ENCODE data around the gene MPZ. TPM values are rescaled to one million over a fixed set of nuclear protein-coding genes. Genes with fewer than 3 reads are reported as not detected.

Gene MPZ
- 4.1 TPM for total RNA-seq
- 3.0 TPM for polyA plus RNA-seq (ENCODE audit: insufficient read depth, low read depth, low replicate concordance)
- long read RNA-seq, donor 1, result 0 reads
- long read RNA-seq, donor 2, result 0 reads
- long read RNA-seq, donor 3, partial matches to known transcripts, result 226 of 231 reads
- long read RNA-seq, donor 3, other reads (novel, unspliced or antisense), result 5 of 231 reads
- long read RNA-seq, donor 4, partial matches to known transcripts, result 0 of 1 reads
- long read RNA-seq, donor 4, other reads (novel, unspliced or antisense), result 0 of 1 reads
- long read RNA-seq, donor 5, result 0 reads
- long read RNA-seq, donor 6, result 0 reads
- long read RNA-seq, donor 7, partial matches to known transcripts, result 0 of 2 reads
- long read RNA-seq, donor 7, other reads (novel, unspliced or antisense), result 2 of 2 reads
- long read RNA-seq, donor 8, partial matches to known transcripts, result 0 of 3 reads
- long read RNA-seq, donor 8, other reads (novel, unspliced or antisense), result 0 of 3 reads
- long read RNA-seq, donor 9, partial matches to known transcripts, result 0 of 1 reads
- long read RNA-seq, donor 9, other reads (novel, unspliced or antisense), result 0 of 1 reads
- long read RNA-seq, donor 10, partial matches to known transcripts, result 0 of 1 reads
- long read RNA-seq, donor 10, other reads (novel, unspliced or antisense), result 0 of 1 reads

DNA sequence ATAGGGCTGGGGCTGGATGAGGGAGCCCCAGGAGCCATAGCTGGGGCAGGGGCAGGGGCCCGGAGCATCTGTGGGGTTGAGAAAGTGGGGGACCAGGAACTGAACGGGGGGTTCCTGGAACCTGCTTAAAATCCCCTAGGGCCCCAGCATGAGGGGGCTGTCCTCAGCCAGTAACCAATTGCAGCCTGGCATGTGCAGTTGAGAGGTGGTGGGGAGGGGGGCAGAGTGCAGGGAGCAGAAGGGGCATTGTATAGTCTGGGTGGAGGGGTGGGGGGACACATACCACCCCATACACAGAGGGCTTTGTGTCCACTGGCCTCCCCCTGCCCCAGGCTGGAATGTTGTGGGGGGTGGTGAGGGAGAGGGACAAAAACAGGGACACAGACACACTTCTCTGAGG lies at the start of gene MPZ:
Gene MPZ, minus strand, starts transcription at position 101 of the 400 bp plus-strand sequence. Its CDS starts 63 bp downstream, at position 38.
- no peak for DNase-seq
- Histone ChIP-seq H3K9me3 (ENCODE audit: control insufficient read depth in 2 of 3, insufficient read depth in 1 of 3, low read length in 3 of 3) (no peaks in the 10 kb centered on the region), H3K4me1 (ENCODE audit: control insufficient read depth in 2 of 3, insufficient read depth in 2 of 3, low read depth in 1 of 3, low read length in 3 of 3) (peaks cover 0 to 8% (median under 1%) of the 10 kb centered on the region in 3 donors), H3K4me3 (ENCODE audit: low read length in 3 of 3) (no peak within 1 kb of the TSS), H3K36me3 (ENCODE audit: control insufficient read depth in 2 of 3, insufficient read depth in 3 of 3, low read length in 3 of 3) (no peaks in the 10 kb centered on the region), H3K9ac (ENCODE audit: low read length in 3 of 3) (no peak within 1 kb of the TSS), H3K27me3 (ENCODE audit: control insufficient read depth, insufficient read depth, low read length) (no peaks in the 10 kb centered on the region), H3K27ac (ENCODE audit: low read depth in 2 of 2, low read length in 2 of 2) (no peak within 1 kb of the TSS)
- intact Hi-C loops (cut with DNase I), result no loop called here
- no peak for FAIRE-seq
- TF ChIP-seq, protein P1, sequence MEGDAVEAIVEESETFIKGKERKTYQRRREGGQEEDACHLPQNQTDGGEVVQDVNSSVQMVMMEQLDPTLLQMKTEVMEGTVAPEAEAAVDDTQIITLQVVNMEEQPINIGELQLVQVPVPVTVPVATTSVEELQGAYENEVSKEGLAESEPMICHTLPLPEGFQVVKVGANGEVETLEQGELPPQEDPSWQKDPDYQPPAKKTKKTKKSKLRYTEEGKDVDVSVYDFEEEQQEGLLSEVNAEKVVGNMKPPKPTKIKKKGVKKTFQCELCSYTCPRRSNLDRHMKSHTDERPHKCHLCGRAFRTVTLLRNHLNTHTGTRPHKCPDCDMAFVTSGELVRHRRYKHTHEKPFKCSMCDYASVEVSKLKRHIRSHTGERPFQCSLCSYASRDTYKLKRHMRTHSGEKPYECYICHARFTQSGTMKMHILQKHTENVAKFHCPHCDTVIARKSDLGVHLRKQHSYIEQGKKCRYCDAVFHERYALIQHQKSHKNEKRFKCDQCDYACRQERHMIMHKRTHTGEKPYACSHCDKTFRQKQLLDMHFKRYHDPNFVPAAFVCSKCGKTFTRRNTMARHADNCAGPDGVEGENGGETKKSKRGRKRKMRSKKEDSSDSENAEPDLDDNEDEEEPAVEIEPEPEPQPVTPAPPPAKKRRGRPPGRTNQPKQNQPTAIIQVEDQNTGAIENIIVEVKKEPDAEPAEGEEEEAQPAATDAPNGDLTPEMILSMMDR (IDR thresholded peaks at IDR 0.05; ENCODE audit: borderline replicate concordance, extremely low read depth, insufficient read depth), result no peak

DNA sequence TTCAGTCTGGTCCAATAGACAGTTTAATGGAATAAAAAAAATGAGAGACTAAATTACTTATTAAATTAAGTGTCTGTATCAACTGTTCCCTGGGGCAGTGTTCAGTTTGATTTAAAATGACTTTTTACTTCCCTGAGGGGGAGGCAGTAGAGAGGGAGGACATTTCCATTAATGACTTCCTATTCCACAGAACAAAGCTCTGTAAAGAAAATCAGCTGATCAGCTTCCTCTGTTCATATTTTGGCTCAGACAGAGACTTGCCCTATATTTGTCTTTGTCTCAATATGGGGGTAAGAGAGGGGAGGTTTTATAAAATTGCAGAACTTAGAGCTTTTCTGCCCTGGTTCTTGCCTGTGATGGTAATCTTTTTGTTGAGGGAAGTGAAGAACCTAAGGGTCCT lies 49.5 kb upstream of the MPZ start:
- TF ChIP-seq, protein P1 (IDR thresholded peaks at IDR 0.05; ENCODE audit: borderline replicate concordance, extremely low read depth, insufficient read depth), result no peak
- Histone ChIP-seq H3K27ac (ENCODE audit: low read depth in 2 of 2, low read length in 2 of 2) (no peak overlapping the region), H3K9me3 (ENCODE audit: control insufficient read depth in 2 of 3, insufficient read depth in 1 of 3, low read length in 3 of 3) (no peaks in the 10 kb centered on the region), H3K9ac (ENCODE audit: low read length in 3 of 3) (no peak overlapping the region), H3K36me3 (ENCODE audit: control insufficient read depth in 2 of 3, insufficient read depth in 3 of 3, low read length in 3 of 3) (peaks cover 0 to 13% (median 2%) of the 10 kb centered on the region in 3 donors), H3K4me1 (ENCODE audit: control insufficient read depth in 2 of 3, insufficient read depth in 2 of 3, low read depth in 1 of 3, low read length in 3 of 3) (no peaks in the 10 kb centered on the region), H3K4me3 (ENCODE audit: low read length in 3 of 3) (no peak overlapping the region), H3K27me3 (ENCODE audit: control insufficient read depth, insufficient read depth, low read length) (no peaks in the 10 kb centered on the region)
- peak in 2 of 5 donors; percentile 41 to 83 for DNase-seq
- FAIRE-seq, result no peak
- intact Hi-C loops (cut with DNase I), result no loop called here

DNA sequence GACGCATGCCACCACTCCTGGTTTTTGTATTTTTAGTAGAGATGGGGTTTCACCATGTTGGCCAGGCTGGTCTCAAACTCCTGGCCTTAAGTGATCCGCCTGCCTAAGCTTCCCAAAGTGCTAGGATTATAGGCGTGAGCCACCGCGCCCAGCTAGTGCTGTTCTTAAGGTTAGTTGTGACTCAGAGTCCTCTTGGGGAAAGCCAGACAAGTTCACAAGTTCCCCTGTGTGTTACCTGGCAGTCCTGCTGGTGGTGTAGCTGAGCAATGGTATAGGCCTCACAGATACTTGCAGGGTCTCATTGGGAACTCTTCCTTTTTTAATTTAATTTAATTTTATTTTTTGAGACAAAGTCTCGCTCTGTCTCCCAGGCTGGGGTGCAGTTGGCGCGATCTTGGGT lies 47.3 kb upstream of the MPZ start:
- FAIRE-seq, result no peak
- Histone ChIP-seq H3K9me3 (ENCODE audit: control insufficient read depth in 2 of 3, insufficient read depth in 1 of 3, low read length in 3 of 3) (no peaks in the 10 kb centered on the region), H3K9ac (ENCODE audit: low read length in 3 of 3) (no peak overlapping the region), H3K36me3 (ENCODE audit: control insufficient read depth in 2 of 3, insufficient read depth in 3 of 3, low read length in 3 of 3) (peaks cover 0 to 7% (median 0%) of the 10 kb centered on the region in 3 donors), H3K27me3 (ENCODE audit: control insufficient read depth, insufficient read depth, low read length) (no peaks in the 10 kb centered on the region), H3K27ac (ENCODE audit: low read depth in 2 of 2, low read length in 2 of 2) (no peak overlapping the region), H3K4me1 (ENCODE audit: control insufficient read depth in 2 of 3, insufficient read depth in 2 of 3, low read depth in 1 of 3, low read length in 3 of 3) (no peaks in the 10 kb centered on the region), H3K4me3 (ENCODE audit: low read length in 3 of 3) (no peak overlapping the region)
- TF ChIP-seq, protein P1 (IDR thresholded peaks at IDR 0.05; ENCODE audit: borderline replicate concordance, extremely low read depth, insufficient read depth), result no peak
- intact Hi-C loops (cut with DNase I), result no loop called here
- no peak for DNase-seq

Data from kidney (tissue), 22 donors.